Testis (tissue), 3 donors: ENCODE measurements around the gene SCO1. TPM values are rescaled to one million over a fixed set of nuclear protein-coding genes. Genes with fewer than 3 reads are reported as not detected.
"Not testable (repeated sequence)": the region's sequence is repeated elsewhere in the genome, so short reads cannot be mapped to it uniquely, and the experiment has no call there.

Experiments
- DNase-seq: peaks from one replicate; pipeline ENCODE4 v3.0.0-alpha.2; 2019
- H3K27ac ChIP-seq, 2 donors: fragments of 200-600 bp; sonication (generic); one replicate each; pipeline ENCODE4 v1.5.1; 2019
- H3K27me3 ChIP-seq: fragments of 200-600 bp; sonication (generic); one replicate; pipeline ENCODE4 v1.5.1; 2019
- H3K36me3 ChIP-seq: fragments of 200-600 bp; sonication (generic); one replicate; pipeline ENCODE4 v1.5.1; 2017; ENCODE audit warnings: low read depth; ENCODE audit errors: missing control alignments
- H3K4me1 ChIP-seq: fragments of 200-600 bp; sonication (generic); one replicate; pipeline ENCODE4 v1.5.1; 2019
- H3K4me3 ChIP-seq, 2 donors: fragments of 200-600 bp; sonication (generic); one replicate each; pipeline ENCODE4 v1.5.1; 2017 to 2019
- H3K9me3 ChIP-seq: fragments of 200-600 bp; sonication (generic); one replicate; pipeline ENCODE4 v1.5.1; 2017
- CTCF ChIP-seq, 3 experiments: fragments of 450-650 bp in 2 of 3; fragments of 200-600 bp in 1 of 3; sonication (generic) in 1 of 3; IDR thresholded peaks; one replicate each; pipeline ENCODE4 v1.5.1; 2016 to 2019; ENCODE audit warnings: antibody characterized with exemption in 3 of 3, mild to moderate bottlenecking in 2 of 3, moderate library complexity in 1 of 3
- POLR2A ChIP-seq: fragments of 450-650 bp; IDR thresholded peaks from one replicate; pipeline ENCODE4 v1.6.1; 2017; ENCODE audit warnings: antibody characterized with exemption, mild to moderate bottlenecking, moderate library complexity
- WGBS, 2 donors: methylation state at CpG; one replicate each; pipeline ENCODE4 v1.1.5; 2018; 5-methylcytosine and 5-hydroxymethylcytosine counted together
- intact Hi-C: fragments of 100-400 bp; cut with DNase I; formaldehyde crosslinking; loops from one replicate; pipeline ENCODE4 v1.15.1; 2023; ENCODE audit warnings: low total_unique reads
- polyA plus RNA-seq: library from polyadenylated mRNA; stranded (reverse); fragments of 350-450 nt; fragmentation: Illumina TruSeq; extraction: RNeasy Lipid Tissue Mini Kit (QIAGEN cat#74804); gene quantifications from one replicate; pipeline ENCODE4 v1.2.3, GENCODE V29; 2014; ENCODE audit warnings: low read depth, low replicate concordance; ENCODE audit not compliant: insufficient read depth
- total RNA-seq, 2 donors: library from RNA; depleted of rRNA; stranded (reverse); fragments of >200 nt; gene quantifications; one replicate each; pipeline ENCODE4 v1.2.3, GENCODE V29; 2016

The SCO1 gene
- total and polyA plus RNA-seq, 3 donors from 2014 or later, result 23.9 to 31.9 (median 25.7) TPM

DNA sequence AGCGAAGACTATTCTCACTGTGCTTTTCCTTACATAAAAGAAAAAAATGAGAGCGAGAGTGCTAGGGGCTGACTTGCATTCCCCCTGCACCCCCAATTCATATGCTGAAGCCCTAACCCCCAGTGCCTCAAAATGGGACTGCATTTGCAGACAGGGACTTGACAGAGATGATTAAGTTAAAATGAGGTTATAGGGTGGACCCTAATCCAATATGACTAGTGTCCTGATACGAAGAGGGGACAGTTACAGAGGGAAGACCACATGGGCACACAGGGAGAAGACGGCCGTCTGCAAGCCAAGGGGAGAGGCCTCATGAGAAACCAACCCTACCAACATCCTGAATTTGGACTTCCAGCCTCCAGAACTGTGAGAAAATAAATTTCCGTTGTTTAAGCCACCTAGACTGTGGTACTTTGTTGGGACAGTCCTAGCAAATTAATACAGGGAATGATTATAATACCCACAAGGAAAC lies 34.1 kb upstream of the SCO1 start:
- Histone ChIP-seq H3K4me1 (peaks cover 9% of the 10 kb centered on the region), H3K27me3 (no peaks in the 10 kb centered on the region), H3K4me3 (no peak overlapping the region), H3K27ac (peak overlapping the region; percentile 25 to 96), H3K36me3 (no peaks in the 10 kb centered on the region), H3K9me3 (no peaks in the 10 kb centered on the region)
- TF ChIP-seq POLR2A (no peak), CTCF (IDR thresholded peaks at IDR 0.05) (no peak)
- DNase-seq, result no peak
- intact Hi-C loops, result no loop called here
- 63 to 86% methylated on average over 6 of the region's 6 CpGs for WGBS, 2 donors

DNA sequence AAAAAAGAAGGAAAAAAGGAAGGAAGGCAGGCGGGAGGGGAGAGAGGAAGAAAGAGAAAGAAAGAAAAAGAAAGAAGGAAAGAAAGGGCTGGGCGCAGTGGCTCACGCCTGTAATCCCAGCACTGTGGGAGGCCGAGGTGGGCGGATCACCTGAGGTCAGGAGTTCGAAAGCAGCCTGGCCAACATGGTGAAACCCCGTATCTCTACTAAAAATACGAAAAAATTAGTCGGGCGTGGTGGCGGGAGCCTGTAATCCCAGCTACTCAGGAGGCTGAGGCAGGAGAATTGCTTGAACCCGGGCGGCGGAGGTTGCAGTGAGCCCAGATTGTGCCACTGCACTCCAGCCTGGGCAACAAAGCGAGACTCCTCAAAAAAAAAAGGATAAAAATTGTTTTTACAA lies 32.9 kb upstream of the SCO1 start:
- H3K9me3 ChIP-seq, H3K4me1 ChIP-seq, intact Hi-C loops, H3K27me3 ChIP-seq, H3K36me3 ChIP-seq: not testable (repeated sequence)
- peak overlapping the region; percentile 96 for H3K27ac ChIP-seq
- peak; percentile 26 for DNase-seq
- 7 to 12% methylated on average over 13 to 15 of the region's 15 CpGs for WGBS, 2 donors
- peak overlapping the region; percentile 61 to 83 for H3K4me3 ChIP-seq

DNA sequence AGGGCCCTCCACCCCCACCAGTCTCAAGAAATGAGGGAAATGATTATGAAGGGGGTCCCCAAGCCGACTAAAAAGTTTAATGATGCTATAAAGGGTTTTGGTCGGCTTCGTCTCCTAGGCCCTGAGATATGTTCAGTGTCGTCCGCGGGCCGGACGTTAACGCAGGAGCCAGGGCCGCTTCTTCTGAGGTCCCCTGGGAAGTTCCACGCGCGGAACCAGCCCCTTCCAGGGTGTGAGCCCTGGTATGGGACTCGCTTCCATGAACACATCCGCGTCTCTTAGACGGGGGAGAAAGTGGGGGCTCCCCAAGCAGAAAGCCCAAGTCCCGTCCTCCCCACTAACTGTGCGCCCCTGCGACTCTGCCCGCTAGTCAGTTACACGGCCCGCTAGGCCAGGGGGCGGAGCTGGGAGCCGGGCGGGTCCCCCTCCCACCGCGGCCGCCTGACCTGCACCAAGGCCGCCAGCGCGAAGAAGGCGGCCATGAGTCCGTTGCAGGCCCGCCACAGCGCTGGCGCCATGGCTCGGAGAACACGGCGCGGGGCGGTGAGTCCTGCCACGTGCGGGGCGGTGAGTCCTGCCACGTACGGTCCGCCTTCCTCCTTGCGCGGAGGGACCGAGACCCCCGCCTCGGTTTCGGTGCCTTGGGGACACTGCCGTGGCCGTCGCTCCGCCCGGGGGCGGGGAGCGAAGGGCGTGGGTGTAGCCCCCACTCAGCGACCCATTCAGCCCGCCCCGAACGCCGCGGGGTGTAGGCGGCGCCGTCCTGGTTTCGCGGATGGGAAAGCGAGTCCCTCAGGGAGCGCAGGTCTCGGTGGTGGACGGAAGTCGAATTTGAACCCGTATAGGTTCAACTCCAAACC lies 32.2 kb upstream of the SCO1 start, which contains the start of gene TMEM220:
TMEM220 (minus strand) TSS at position 690 of the 860 bp plus-strand sequence; CDS start at position 518, 172 bp downstream.
- H3K36me3 ChIP-seq, result no peaks in the 10 kb centered on the region
- no peaks in the 10 kb centered on the region for H3K9me3 ChIP-seq
- WGBS, 2 donors, result 0% methylated on average over 11 to 79 of the region's 79 CpGs
- peak within 1 kb of the TSS; percentile 61 to 83 for H3K4me3 ChIP-seq
- TF ChIP-seq CTCF (IDR thresholded peaks at IDR 0.05) (no peak), POLR2A (peak; percentile 9)
- H3K4me1 ChIP-seq, result peaks cover 9% of the 10 kb centered on the region
- intact Hi-C loops, result no loop called here
- H3K27ac ChIP-seq, result peak within 1 kb of the TSS; percentile 96
- no peaks in the 10 kb centered on the region for H3K27me3 ChIP-seq
- DNase-seq, result peak; percentile 89

- WGBS, 2 donors, result 74 to 90% methylated on average over 10 of the region's 10 CpGs
- no peak for TF ChIP-seq CTCF (IDR thresholded peaks at IDR 0.05)
- no peak for TF ChIP-seq POLR2A
- intact Hi-C loops, result no loop called here
- Histone ChIP-seq H3K4me1 (peaks cover 9% of the 10 kb centered on the region), H3K4me3 (no peak overlapping the region), H3K9me3 (no peaks in the 10 kb centered on the region), H3K36me3 (no peaks in the 10 kb centered on the region), H3K27ac (peak overlapping the region; percentile 96), H3K27me3 (no peaks in the 10 kb centered on the region)
- no peak for DNase-seq
Measured at GRCh38 chr17:10728331-10728892, 31.1 kb upstream of the SCO1 start.

DNA sequence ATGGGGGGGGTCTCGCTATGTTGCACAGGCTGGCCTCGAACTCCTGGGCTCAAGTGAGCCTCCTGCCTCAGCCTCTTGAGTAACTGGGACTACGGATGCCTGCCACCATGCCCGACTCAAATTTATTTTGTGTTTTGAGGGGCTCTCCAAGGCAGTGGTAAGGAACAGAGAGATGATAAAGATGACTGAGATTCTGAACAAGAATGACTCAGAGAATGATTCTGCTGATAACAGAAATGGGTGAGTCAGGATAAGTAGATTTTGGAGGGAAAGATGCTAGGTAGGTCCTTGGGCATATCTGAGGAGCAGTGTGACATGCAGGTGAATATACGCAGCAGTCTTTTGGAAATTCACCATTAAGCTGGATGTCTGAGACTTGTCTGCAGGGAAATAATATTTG lies 29.9 kb upstream of the SCO1 start:
- Histone ChIP-seq H3K36me3 (no peaks in the 10 kb centered on the region), H3K27ac (no peak overlapping the region), H3K27me3 (no peaks in the 10 kb centered on the region), H3K4me1 (peaks cover 9% of the 10 kb centered on the region), H3K9me3 (no peaks in the 10 kb centered on the region), H3K4me3 (no peak overlapping the region)
- intact Hi-C loops, result no loop called here
- no peak for DNase-seq
- TF ChIP-seq POLR2A (no peak), CTCF (IDR thresholded peaks at IDR 0.05) (no peak)
- WGBS, 2 donors, result 86 to 100% methylated on average over 5 of the region's 5 CpGs
